Activated CD8-positive, alpha-beta memory T cell treated with anti-CD3 and anti-CD28 coated beads, Interleukin-2, amount 50 U/mL, for 1 hour (primary cell): ENCODE results near the gene MSH6.

ENCODE experiments used
- DNase-seq: peaks from one replicate; pipeline ENCODE4 v3.0.0-alpha.2; 2020; ENCODE audit errors: extremely low read depth

MSH6 gene

GRCh38 chr2:47783486-47784351 is 774 bp downstream of the MSH6 start:
- DNase-seq = no peak

- DNase-seq = no peak
Observed at GRCh38 chr2:47784352-47784851, 1.5 kb downstream of the MSH6 start.

- no peak for DNase-seq
Observed at GRCh38 chr2:47785986-47786385, 3.0 kb downstream of the MSH6 start.

- DNase-seq = no peak
Observed at GRCh38 chr2:47796090-47796697, 13.2 kb downstream of the MSH6 start.

GRCh38 chr2:47798631-47799030 is 15.7 kb downstream of the MSH6 start:
- DNase-seq = no peak

DNA sequence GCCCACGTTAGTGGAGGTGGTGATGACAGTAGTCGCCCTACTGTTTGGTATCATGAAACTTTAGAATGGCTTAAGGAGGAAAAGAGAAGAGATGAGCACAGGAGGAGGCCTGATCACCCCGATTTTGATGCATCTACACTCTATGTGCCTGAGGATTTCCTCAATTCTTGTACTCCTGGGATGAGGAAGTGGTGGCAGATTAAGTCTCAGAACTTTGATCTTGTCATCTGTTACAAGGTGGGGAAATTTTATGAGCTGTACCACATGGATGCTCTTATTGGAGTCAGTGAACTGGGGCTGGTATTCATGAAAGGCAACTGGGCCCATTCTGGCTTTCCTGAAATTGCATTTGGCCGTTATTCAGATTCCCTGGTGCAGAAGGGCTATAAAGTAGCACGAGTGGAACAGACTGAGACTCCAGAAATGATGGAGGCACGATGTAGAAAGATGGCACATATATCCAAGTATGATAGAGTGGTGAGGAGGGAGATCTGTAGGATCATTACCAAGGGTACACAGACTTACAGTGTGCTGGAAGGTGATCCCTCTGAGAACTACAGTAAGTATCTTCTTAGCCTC is 16.2 kb downstream of the MSH6 start:
- DNase-seq = no peak

- DNase-seq = no peak
Observed at GRCh38 chr2:47801118-47801517, 18.2 kb downstream of the MSH6 start.

DNA sequence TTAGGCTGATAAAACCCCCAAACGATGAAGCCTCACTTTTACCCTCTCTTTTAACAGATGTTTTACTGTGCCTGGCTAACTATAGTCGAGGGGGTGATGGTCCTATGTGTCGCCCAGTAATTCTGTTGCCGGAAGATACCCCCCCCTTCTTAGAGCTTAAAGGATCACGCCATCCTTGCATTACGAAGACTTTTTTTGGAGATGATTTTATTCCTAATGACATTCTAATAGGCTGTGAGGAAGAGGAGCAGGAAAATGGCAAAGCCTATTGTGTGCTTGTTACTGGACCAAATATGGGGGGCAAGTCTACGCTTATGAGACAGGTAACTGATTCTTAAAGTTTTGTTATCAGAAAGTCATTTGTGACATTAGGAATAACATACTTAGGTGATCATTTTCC is 20.4 kb downstream of the MSH6 start:
- DNase-seq = no peak

DNA sequence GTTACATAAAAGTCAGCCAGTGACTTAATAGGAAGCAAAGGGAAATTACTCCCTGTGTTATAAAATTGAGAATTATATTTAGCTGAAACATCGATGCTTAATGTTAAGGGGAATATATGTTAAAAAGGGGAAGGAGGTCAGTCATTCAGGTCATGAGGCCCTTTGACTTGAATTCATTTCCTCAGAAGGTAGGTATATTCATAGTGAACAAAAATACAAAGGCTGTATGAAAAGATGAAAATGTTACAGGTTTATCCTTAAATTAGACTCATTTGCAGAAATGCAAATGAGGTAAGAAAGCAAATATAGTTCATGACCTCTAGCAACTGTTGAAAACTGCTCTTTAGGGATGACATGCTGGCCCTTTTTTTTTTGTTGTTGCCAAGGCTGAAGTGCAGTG is 20.8 kb downstream of the MSH6 start:
- no peak for DNase-seq

DNA sequence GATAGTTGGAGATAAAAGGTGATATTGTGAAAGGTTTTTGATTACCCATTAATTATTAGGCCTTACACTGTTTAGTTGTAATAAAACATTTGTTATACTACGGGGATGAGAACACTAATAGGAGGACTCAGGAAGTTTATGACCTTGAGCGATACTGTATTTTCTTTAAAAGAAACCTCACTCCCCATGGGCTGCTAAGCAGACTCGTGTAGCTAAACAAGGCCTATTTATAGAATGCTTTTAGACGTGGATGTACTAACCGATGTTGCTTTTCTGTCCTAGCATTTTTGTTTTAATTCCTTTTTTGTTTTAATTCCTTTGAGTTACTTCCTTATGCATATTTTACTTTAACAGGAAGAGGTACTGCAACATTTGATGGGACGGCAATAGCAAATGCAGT is 22.9 kb downstream of the MSH6 start:
- DNase-seq = no peak

DNA sequence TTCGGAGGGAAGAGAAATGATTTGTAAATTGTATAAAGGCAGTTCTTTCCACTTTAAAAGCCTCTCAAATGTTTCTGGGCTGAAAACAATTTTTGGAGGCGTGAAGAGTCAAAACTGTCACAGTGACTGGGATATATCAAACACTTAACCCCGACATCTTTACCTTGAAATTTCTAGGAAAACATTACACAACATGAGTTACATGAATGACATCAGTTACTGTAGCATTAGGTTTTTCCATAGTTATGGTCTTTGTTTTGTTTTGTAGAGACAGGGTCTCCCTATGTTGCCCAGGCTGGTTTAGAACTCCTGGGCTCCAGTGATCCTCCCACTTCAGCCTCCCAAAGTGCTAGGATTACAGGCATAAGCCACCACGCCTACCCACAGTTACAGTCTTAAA is 25.7 kb downstream of the MSH6 start:
- DNase-seq = no peak

DNA sequence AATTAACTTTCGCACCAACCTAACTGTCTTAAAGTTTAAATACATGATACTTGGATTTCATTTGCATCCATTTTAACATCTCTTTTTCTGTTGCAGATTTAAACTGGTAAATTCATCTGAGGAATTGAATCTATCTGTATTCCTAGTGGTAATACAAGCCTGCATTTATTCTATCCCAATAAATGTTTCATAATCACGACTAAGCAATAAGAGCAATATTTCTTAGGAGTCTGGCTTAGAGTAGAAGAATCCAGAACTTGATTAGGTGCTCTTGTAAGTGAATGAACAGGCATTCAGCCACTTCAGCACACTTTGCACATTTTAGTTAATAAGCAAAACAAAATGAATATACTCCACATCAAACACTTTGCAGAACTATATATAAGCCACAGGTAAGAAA is 27.0 kb downstream of the MSH6 start:
- DNase-seq = no peak

DNA sequence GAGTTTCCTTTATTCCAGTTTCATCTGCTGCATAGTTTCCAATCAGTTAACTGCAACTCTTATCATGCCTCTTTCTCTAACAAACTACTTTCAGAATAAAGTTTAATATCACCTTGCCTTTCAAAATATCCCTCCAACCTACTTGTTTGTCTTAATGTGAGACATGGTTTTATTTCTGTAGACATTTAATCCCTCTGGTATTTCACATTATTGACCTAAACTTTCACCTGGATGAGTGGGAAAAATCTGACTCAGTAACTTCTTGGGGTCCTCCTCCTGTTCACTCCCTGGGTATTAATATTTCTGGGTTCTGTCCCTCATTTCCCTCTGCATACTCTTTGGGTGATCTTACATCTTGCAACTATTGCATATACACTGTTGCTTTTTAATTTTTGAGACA is 27.9 kb downstream of the MSH6 start:
- no peak for DNase-seq

- no peak for DNase-seq
Observed at GRCh38 chr2:47811668-47812067, 28.7 kb downstream of the MSH6 start.

DNA sequence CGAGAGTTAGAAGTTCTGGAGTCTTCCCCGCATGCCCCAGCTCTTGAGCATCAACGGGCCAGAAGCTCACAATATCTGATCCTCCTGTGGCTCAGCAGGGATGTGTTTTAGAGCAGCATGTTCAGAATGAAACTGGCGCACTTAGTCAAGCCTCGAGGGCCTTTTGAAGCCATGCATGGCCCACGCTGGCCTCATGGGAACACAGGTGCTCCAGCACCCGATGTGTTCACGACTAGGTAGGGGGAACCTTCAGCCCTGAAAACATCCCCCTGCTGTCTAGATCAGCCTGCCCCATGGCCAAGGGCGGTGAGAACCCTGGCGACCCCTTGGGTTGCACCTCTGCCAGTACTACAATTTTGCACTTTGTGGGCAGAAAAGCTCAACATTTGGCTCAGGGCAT is 32.8 kb downstream of the MSH6 start:
- DNase-seq = no peak

GRCh38 chr2:47818777-47819176 is 35.8 kb downstream of the MSH6 start:
- no peak for DNase-seq

GRCh38 chr2:47819834-47820233 is 36.9 kb downstream of the MSH6 start:
- DNase-seq = no peak

GRCh38 chr2:47822518-47822917 is 39.6 kb downstream of the MSH6 start:
- DNase-seq = no peak

GRCh38 chr2:47833516-47833968 is 50.6 kb downstream of the MSH6 start:
- DNase-seq = no peak

GRCh38 chr2:47838249-47838648 is 55.3 kb downstream of the MSH6 start:
- DNase-seq = no peak

GRCh38 chr2:47838686-47839085 is 55.7 kb downstream of the MSH6 start:
- no peak for DNase-seq

- no peak for DNase-seq
Observed at GRCh38 chr2:47842846-47843245, 59.9 kb downstream of the MSH6 start.

DNA sequence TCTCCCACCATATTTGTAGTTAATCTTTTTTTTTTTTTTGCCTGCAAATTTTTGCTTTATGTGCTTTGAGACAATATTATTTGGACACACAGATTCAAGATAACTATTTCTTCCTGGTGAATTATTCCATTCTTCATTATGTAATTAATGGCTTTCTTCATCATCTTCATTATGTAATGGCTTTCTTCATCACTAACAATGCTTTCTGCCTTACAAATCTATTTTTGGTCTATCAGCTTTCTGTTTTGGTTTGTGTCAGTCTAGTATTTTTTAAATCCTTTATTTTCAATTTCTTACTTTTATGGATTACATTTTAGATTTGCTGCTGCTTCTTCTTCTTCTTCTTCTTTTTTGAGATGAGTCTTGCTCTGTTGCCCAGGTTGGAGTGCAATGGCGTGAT is 60.5 kb downstream of the MSH6 start:
- no peak for DNase-seq
